Liver (tissue), 9 donors: Measurements from ENCODE around the gene FBXW7. TPM values are rescaled to one million over a fixed set of nuclear protein-coding genes. Genes with fewer than 3 reads are reported as not detected.

ENCODE experiments used
- DNase-seq: peaks from one replicate; pipeline ENCODE4 v3.0.0-alpha.2; 2017; ENCODE audit warnings: low spot score
- H3K27ac ChIP-seq, 2 donors: one replicate each; pipeline ENCODE4 v1.7.0; 2013; ENCODE audit warnings: inconsistent platforms in 2 of 2, low read length in 2 of 2, control low read depth in 1 of 2, low read depth in 1 of 2, mild to moderate bottlenecking in 1 of 2
- H3K27me3 ChIP-seq, 4 donors: one replicate each; pipeline versions ENCODE4 v1.6.1 to v1.7.0; 2013; ENCODE audit warnings: low read length in 3 of 4, inconsistent platforms in 1 of 4, mild to moderate bottlenecking in 1 of 4, moderate library complexity in 1 of 4; ENCODE audit not compliant: control insufficient read depth in 4 of 4, insufficient read depth in 4 of 4
- H3K36me3 ChIP-seq, 4 donors: one replicate each; pipeline versions ENCODE4 v1.6.1 to v1.7.0; 2013; ENCODE audit warnings: low read length in 3 of 4, mild to moderate bottlenecking in 3 of 4, low read depth in 1 of 4, moderate library complexity in 1 of 4; ENCODE audit not compliant: control insufficient read depth in 4 of 4, insufficient read depth in 3 of 4
- H3K4me1 ChIP-seq, 4 donors: one replicate each; pipeline versions ENCODE4 v1.6.1 to v1.7.0; 2013; ENCODE audit warnings: low read length in 3 of 4, mild to moderate bottlenecking in 3 of 4, moderate library complexity in 1 of 4; ENCODE audit not compliant: control insufficient read depth in 4 of 4, insufficient read depth in 4 of 4
- H3K4me3 ChIP-seq, 3 donors: one replicate each; pipeline versions ENCODE4 v1.6.1 to v1.7.0; 2013; ENCODE audit warnings: low read length in 3 of 3, control low read depth in 1 of 3, low read depth in 1 of 3, mild to moderate bottlenecking in 1 of 3
- H3K9ac ChIP-seq, 2 donors: one replicate each; pipeline ENCODE4 v1.7.0; 2013; ENCODE audit warnings: low read length in 2 of 2, mild to moderate bottlenecking in 2 of 2, moderate library complexity in 2 of 2, control low read depth in 1 of 2, low read depth in 1 of 2
- H3K9me3 ChIP-seq, 4 donors: one replicate each; pipeline versions ENCODE4 v1.6.1 to v1.7.0; 2013; ENCODE audit warnings: low read length in 3 of 4; ENCODE audit not compliant: control insufficient read depth in 4 of 4
- ATF3 ChIP-seq: IDR thresholded peaks from 2 replicates; pipeline ENCODE4 v1.6.1; 2016; ENCODE audit warnings: antibody characterized with exemption
- CTCF ChIP-seq: fragments of 150-350 bp; IDR thresholded peaks from 2 replicates; pipeline ENCODE4 v1.5.1; 2017; ENCODE audit warnings: improper control_type of control experiment, low read depth, low read length; ENCODE audit not compliant: missing input control
- FOXA1 ChIP-seq: IDR thresholded peaks from 2 replicates; pipeline ENCODE4 v1.6.1; 2016; ENCODE audit warnings: antibody characterized with exemption
- GABPA ChIP-seq, 2 donors: IDR thresholded peaks in 1 of 2; conservative IDR thresholded peaks in 1 of 2; 2 replicates each; pipeline ENCODE4 v1.6.1; 2016; ENCODE audit warnings: antibody characterized with exemption in 2 of 2, mild to moderate bottlenecking in 1 of 2, moderate library complexity in 1 of 2
- HNF4A ChIP-seq, 2 donors: conservative IDR thresholded peaks; 2 replicates each; pipeline ENCODE4 v1.6.1; 2016; ENCODE audit warnings: antibody characterized with exemption in 2 of 2, mild to moderate bottlenecking in 2 of 2
- HNF4G ChIP-seq: IDR thresholded peaks from 2 replicates; pipeline ENCODE4 v1.6.1; 2016; ENCODE audit warnings: antibody characterized with exemption
- JUND ChIP-seq, 2 donors: IDR thresholded peaks; 2 replicates each; pipeline ENCODE4 v1.6.1; 2016; ENCODE audit warnings: antibody characterized with exemption in 2 of 2
- MAX ChIP-seq: IDR thresholded peaks from 2 replicates; pipeline ENCODE4 v1.6.1; 2016; ENCODE audit warnings: antibody characterized with exemption
- NR2F2 ChIP-seq: IDR thresholded peaks from 2 replicates; pipeline ENCODE4 v1.6.1; 2016; ENCODE audit warnings: antibody characterized with exemption
- RAD21 ChIP-seq, 2 donors: IDR thresholded peaks; 2 replicates each; pipeline ENCODE4 v1.6.1; 2016; ENCODE audit warnings: antibody characterized with exemption in 2 of 2, mild to moderate bottlenecking in 2 of 2
- REST ChIP-seq: IDR thresholded peaks from 2 replicates; pipeline ENCODE4 v1.6.1; 2016; ENCODE audit warnings: antibody characterized with exemption, mild to moderate bottlenecking
- RXRA ChIP-seq, 2 donors: IDR thresholded peaks; 2 replicates each; pipeline ENCODE4 v1.6.1; 2017 to 2018; ENCODE audit warnings: antibody characterized with exemption in 2 of 2, mild to moderate bottlenecking in 1 of 2
- SP1 ChIP-seq: IDR thresholded peaks from 2 replicates; pipeline ENCODE4 v1.6.1; 2018; ENCODE audit warnings: antibody characterized with exemption, mild to moderate bottlenecking
- TAF1 ChIP-seq: conservative IDR thresholded peaks from 2 replicates; pipeline ENCODE4 v1.6.1; 2016; ENCODE audit warnings: antibody characterized with exemption, mild to moderate bottlenecking
- YY1 ChIP-seq: IDR thresholded peaks from 2 replicates; pipeline ENCODE4 v1.6.1; 2016; ENCODE audit warnings: antibody characterized with exemption, mild to moderate bottlenecking
- ZBTB33 ChIP-seq: IDR thresholded peaks from 2 replicates; pipeline ENCODE4 v1.6.1; 2016; ENCODE audit warnings: antibody characterized with exemption
- WGBS: extraction: QIAGEN DNeasy Blood & Tissue Kit; methylation state at CpG from one replicate; pipeline ENCODE4 v1.1.7; 2013; 5-methylcytosine and 5-hydroxymethylcytosine counted together
- polyA plus RNA-seq, 2 donors: library from polyadenylated mRNA; stranded (reverse) in 1 of 2; unstranded in 1 of 2; fragments of 200-250 nt in 1 of 2; fragments of >200 nt in 1 of 2; fragmentation: Nextera tagmentation in 1 of 2; extraction: Ambion mirVana in 1 of 2; gene quantifications; one replicate each; pipeline versions ENCODE4 v1.2.1 to v1.2.3, GENCODE V29; 2013 to 2015
- total RNA-seq, 2 donors: library from RNA; depleted of rRNA; stranded (reverse); fragments of >200 nt; gene quantifications; one replicate each; pipeline ENCODE4 v1.2.3, GENCODE V29; 2014
- donor health status: healthy.
- donor health status: healthy.
- donor health status: healthy.
- donor health status: healthy.
- donor health status: healthy.

FBXW7 gene
- total and polyA plus RNA-seq, 4 donors, result 4.0 to 56.9 (median 16.1) TPM

GRCh38 chr4:152364383-152364782, 171.5 kb downstream of the FBXW7 start:
- H3K4me1 ChIP-seq, result peaks cover 1 to 20% (median 11%) of the 10 kb centered on the region in 4 donors
- 88% methylated on average over 1 of the region's 1 CpG for WGBS

GRCh38 chr4:152363904-152364303, 172.0 kb downstream of the FBXW7 start:
- Histone ChIP-seq H3K4me3 (no peak overlapping the region), H3K9ac (no peak overlapping the region), H3K36me3 (no peaks in the 10 kb centered on the region), H3K4me1 (peaks cover 1 to 20% (median 11%) of the 10 kb centered on the region in 4 donors), H3K27ac (no peak overlapping the region), H3K9me3 (no peaks in the 10 kb centered on the region), H3K27me3 (no peaks in the 10 kb centered on the region)
- DNase-seq, result no peak
- no peak for TF ChIP-seq YY1
- TF ChIP-seq CTCF, result no peak
- no peak for TF ChIP-seq HNF4G
- TF ChIP-seq FOXA1, result no peak
- TF ChIP-seq NR2F2, result no peak
- TF ChIP-seq SP1, result no peak
- no peak for TF ChIP-seq REST
- no peak for TF ChIP-seq TAF1
- TF ChIP-seq HNF4A (conservative IDR thresholded peaks at IDR 0.05), result no peak
- no peak for TF ChIP-seq JUND (IDR thresholded peaks at IDR 0.05)
- TF ChIP-seq RXRA (IDR thresholded peaks at IDR 0.05), result no peak
- no peak for TF ChIP-seq GABPA (IDR thresholded peaks at IDR 0.05 in 1 of 2, conservative IDR thresholded peaks at IDR 0.05 in 1 of 2)
- 90% methylated on average over 2 of the region's 2 CpGs for WGBS

More at GRCh38 chr4:152364383-152364782, 171.5 kb downstream of the FBXW7 start:
- no peaks in the 10 kb centered on the region for H3K27me3 ChIP-seq
- H3K27ac ChIP-seq, result no peak overlapping the region
- H3K4me3 ChIP-seq, result no peak overlapping the region
- TF ChIP-seq TAF1 (no peak), YY1 (no peak)
- H3K9ac ChIP-seq, result no peak overlapping the region
- no peaks in the 10 kb centered on the region for H3K9me3 ChIP-seq
- no peaks in the 10 kb centered on the region for H3K36me3 ChIP-seq
- DNase-seq, result no peak

GRCh38 chr4:152363086-152363485, 172.8 kb downstream of the FBXW7 start:
- Histone ChIP-seq H3K4me3 (no peak overlapping the region), H3K9ac (no peak overlapping the region), H3K4me1 (peaks cover 1 to 15% (median 9%) of the 10 kb centered on the region in 4 donors), H3K27me3 (no peaks in the 10 kb centered on the region), H3K36me3 (no peaks in the 10 kb centered on the region), H3K9me3 (no peaks in the 10 kb centered on the region), H3K27ac (no peak overlapping the region)
- DNase-seq, result no peak
- TF ChIP-seq CTCF (no peak), YY1 (no peak), RAD21 (IDR thresholded peaks at IDR 0.05) (no peak), FOXA1 (no peak), HNF4A (conservative IDR thresholded peaks at IDR 0.05) (no peak), ATF3 (no peak), HNF4G (no peak), JUND (IDR thresholded peaks at IDR 0.05) (no peak), TAF1 (no peak), MAX (no peak), GABPA (IDR thresholded peaks at IDR 0.05 in 1 of 2, conservative IDR thresholded peaks at IDR 0.05 in 1 of 2) (no peak), NR2F2 (no peak), ZBTB33 (no peak)
